H1 (cell line): ENCODE data around the gene PHTF1. TPM values are rescaled to one million over a fixed set of nuclear protein-coding genes. Genes with fewer than 3 reads are reported as not detected.

ENCODE experiments used
- CHD1 ChIP-seq: IDR thresholded peaks from 2 replicates; pipeline ENCODE4 v1.6.1; 2012; ENCODE audit warnings: low read depth, low read length, improper control_type of control experiment
- EGR1 ChIP-seq: IDR thresholded peaks from 2 replicates; pipeline ENCODE4 v1.6.1; 2011; ENCODE audit warnings: low read depth, low read length, borderline replicate concordance
- EZH2 ChIP-seq: fragments of 200-600 bp; sonication (generic); IDR thresholded peaks from 2 replicates; pipeline ENCODE4 v1.7.1; 2012; ENCODE audit warnings: low read depth, mild to moderate bottlenecking, moderate library complexity, low read length, inconsistent platforms; ENCODE audit not compliant: severe bottlenecking
- POU5F1 ChIP-seq: IDR thresholded peaks from 2 replicates; pipeline ENCODE4 v1.6.1; 2011; ENCODE audit warnings: low read depth, mild to moderate bottlenecking, low read length, moderate library complexity
- SP4 ChIP-seq: IDR thresholded peaks from 2 replicates; pipeline ENCODE4 v1.6.1; 2012; ENCODE audit warnings: low read length, inconsistent platforms
- SUZ12 ChIP-seq: fragments of 200-600 bp; sonication (generic); IDR thresholded peaks from 2 replicates; pipeline ENCODE4 v1.6.1; 2012; ENCODE audit warnings: mild to moderate bottlenecking, inconsistent platforms, low read length, moderate library complexity, mixed read lengths
- TAF7 ChIP-seq: optimal IDR thresholded peaks from 2 replicates; pipeline ENCODE3; 2011; ENCODE audit warnings: low read depth, mild to moderate bottlenecking, inconsistent platforms, low read length, moderate library complexity, borderline replicate concordance
- polyA plus RNA-seq, 7 experiments: library from polyadenylated mRNA; depleted of rRNA in 3 of 7; stranded (reverse) in 5 of 7; unstranded in 2 of 7; fragments of >200 nt in 5 of 7; fragments of 200-250 nt in 2 of 7; gene quantifications; 1 replicate in 5 of 7; 2 replicates in 1 of 7; 4 replicates in 1 of 7; pipeline versions ENCODE4 v1.2.1 to v1.2.3, GENCODE V29; 2011 to 2013; ENCODE audit warnings: missing spikeins in 2 of 7, mixed read lengths in 2 of 7
- total RNA-seq: library from RNA; stranded (reverse); fragmentation: NEBNext Ultra II Directional; extraction: Animal tissue kit (Norgen Biotek cat#: 25700); gene quantifications from 2 replicates; pipeline ENCODE4 v1.2.1, GENCODE V29; 2021
- TF ChIP-seq, protein P1 (sequence below): fragments of 300-600 bp; sonication (generic); IDR thresholded peaks from 2 replicates; pipeline ENCODE4 v1.7.1; 2012; ENCODE audit warnings: low read length, moderate library complexity, mild to moderate bottlenecking, inconsistent platforms; ENCODE audit not compliant: insufficient replicate concordance
- TF ChIP-seq, protein P2 (sequence below), 3 experiments: IDR thresholded peaks; 1 replicate in 2 of 3; 2 replicates in 1 of 3; pipeline versions ENCODE4 v1.5.1 to v1.6.1; 2011; ENCODE audit warnings: low read length in 3 of 3, mild to moderate bottlenecking in 3 of 3, inconsistent platforms in 2 of 3, low read depth in 1 of 3, moderate library complexity in 1 of 3; ENCODE audit not compliant: insufficient read depth in 1 of 3; ENCODE audit errors: control extremely low read depth in 1 of 3

PHTF1 gene
- total and polyA plus RNA-seq, 2 of the 8 experiments (the other 6 are each of a cell fraction or from before 2014, with no cell fraction given): 9.1 to 26.9 TPM

DNA sequence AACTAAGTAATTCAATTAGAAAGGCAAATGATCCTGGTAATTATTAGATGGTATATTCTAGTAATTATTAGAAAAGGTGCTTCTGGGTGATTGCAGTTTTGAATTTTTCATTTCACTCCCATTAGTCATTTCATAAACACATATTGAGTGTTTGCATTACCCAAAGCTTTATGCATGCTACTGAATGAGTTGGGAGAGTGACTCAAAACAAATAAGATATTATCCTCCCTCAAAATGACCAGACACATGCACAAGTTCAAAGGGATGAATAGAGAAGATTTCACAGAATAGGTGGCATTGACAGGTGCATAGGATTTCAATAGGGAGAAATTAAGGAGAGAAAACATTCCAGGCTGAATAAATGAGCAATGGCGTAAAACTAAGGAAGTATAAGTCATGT lies 84.7 kb downstream of the PHTF1 start (continued):
- TF ChIP-seq, protein P1, sequence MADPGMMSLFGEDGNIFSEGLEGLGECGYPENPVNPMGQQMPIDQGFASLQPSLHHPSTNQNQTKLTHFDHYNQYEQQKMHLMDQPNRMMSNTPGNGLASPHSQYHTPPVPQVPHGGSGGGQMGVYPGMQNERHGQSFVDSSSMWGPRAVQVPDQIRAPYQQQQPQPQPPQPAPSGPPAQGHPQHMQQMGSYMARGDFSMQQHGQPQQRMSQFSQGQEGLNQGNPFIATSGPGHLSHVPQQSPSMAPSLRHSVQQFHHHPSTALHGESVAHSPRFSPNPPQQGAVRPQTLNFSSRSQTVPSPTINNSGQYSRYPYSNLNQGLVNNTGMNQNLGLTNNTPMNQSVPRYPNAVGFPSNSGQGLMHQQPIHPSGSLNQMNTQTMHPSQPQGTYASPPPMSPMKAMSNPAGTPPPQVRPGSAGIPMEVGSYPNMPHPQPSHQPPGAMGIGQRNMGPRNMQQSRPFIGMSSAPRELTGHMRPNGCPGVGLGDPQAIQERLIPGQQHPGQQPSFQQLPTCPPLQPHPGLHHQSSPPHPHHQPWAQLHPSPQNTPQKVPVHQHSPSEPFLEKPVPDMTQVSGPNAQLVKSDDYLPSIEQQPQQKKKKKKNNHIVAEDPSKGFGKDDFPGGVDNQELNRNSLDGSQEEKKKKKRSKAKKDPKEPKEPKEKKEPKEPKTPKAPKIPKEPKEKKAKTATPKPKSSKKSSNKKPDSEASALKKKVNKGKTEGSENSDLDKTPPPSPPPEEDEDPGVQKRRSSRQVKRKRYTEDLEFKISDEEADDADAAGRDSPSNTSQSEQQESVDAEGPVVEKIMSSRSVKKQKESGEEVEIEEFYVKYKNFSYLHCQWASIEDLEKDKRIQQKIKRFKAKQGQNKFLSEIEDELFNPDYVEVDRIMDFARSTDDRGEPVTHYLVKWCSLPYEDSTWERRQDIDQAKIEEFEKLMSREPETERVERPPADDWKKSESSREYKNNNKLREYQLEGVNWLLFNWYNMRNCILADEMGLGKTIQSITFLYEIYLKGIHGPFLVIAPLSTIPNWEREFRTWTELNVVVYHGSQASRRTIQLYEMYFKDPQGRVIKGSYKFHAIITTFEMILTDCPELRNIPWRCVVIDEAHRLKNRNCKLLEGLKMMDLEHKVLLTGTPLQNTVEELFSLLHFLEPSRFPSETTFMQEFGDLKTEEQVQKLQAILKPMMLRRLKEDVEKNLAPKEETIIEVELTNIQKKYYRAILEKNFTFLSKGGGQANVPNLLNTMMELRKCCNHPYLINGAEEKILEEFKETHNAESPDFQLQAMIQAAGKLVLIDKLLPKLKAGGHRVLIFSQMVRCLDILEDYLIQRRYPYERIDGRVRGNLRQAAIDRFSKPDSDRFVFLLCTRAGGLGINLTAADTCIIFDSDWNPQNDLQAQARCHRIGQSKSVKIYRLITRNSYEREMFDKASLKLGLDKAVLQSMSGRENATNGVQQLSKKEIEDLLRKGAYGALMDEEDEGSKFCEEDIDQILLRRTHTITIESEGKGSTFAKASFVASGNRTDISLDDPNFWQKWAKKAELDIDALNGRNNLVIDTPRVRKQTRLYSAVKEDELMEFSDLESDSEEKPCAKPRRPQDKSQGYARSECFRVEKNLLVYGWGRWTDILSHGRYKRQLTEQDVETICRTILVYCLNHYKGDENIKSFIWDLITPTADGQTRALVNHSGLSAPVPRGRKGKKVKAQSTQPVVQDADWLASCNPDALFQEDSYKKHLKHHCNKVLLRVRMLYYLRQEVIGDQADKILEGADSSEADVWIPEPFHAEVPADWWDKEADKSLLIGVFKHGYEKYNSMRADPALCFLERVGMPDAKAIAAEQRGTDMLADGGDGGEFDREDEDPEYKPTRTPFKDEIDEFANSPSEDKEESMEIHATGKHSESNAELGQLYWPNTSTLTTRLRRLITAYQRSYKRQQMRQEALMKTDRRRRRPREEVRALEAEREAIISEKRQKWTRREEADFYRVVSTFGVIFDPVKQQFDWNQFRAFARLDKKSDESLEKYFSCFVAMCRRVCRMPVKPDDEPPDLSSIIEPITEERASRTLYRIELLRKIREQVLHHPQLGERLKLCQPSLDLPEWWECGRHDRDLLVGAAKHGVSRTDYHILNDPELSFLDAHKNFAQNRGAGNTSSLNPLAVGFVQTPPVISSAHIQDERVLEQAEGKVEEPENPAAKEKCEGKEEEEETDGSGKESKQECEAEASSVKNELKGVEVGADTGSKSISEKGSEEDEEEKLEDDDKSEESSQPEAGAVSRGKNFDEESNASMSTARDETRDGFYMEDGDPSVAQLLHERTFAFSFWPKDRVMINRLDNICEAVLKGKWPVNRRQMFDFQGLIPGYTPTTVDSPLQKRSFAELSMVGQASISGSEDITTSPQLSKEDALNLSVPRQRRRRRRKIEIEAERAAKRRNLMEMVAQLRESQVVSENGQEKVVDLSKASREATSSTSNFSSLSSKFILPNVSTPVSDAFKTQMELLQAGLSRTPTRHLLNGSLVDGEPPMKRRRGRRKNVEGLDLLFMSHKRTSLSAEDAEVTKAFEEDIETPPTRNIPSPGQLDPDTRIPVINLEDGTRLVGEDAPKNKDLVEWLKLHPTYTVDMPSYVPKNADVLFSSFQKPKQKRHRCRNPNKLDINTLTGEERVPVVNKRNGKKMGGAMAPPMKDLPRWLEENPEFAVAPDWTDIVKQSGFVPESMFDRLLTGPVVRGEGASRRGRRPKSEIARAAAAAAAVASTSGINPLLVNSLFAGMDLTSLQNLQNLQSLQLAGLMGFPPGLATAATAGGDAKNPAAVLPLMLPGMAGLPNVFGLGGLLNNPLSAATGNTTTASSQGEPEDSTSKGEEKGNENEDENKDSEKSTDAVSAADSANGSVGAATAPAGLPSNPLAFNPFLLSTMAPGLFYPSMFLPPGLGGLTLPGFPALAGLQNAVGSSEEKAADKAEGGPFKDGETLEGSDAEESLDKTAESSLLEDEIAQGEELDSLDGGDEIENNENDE: no peak
- no peak for TF ChIP-seq POU5F1
- no peak for TF ChIP-seq EGR1
- no peak for TF ChIP-seq SUZ12
- no peak for TF ChIP-seq CHD1
- no peak for TF ChIP-seq EZH2
- no peak for TF ChIP-seq SP4
- TF ChIP-seq, protein P2, sequence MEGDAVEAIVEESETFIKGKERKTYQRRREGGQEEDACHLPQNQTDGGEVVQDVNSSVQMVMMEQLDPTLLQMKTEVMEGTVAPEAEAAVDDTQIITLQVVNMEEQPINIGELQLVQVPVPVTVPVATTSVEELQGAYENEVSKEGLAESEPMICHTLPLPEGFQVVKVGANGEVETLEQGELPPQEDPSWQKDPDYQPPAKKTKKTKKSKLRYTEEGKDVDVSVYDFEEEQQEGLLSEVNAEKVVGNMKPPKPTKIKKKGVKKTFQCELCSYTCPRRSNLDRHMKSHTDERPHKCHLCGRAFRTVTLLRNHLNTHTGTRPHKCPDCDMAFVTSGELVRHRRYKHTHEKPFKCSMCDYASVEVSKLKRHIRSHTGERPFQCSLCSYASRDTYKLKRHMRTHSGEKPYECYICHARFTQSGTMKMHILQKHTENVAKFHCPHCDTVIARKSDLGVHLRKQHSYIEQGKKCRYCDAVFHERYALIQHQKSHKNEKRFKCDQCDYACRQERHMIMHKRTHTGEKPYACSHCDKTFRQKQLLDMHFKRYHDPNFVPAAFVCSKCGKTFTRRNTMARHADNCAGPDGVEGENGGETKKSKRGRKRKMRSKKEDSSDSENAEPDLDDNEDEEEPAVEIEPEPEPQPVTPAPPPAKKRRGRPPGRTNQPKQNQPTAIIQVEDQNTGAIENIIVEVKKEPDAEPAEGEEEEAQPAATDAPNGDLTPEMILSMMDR (IDR thresholded peaks at IDR 0.05; ENCODE audit: control extremely low read depth in 1 of 3, insufficient read depth in 1 of 3, low read depth in 1 of 3, low read length in 3 of 3): no peak
- no peak for TF ChIP-seq TAF7
- TF ChIP-seq, all 59 proteins: peak for 0
